GM19455 (cell line): ENCODE data around the gene CRMP1.

Experiments used
- ATAC-seq: cut with Tn5 transposase; IDR thresholded peaks from one replicate; pipeline ENCODE4 v1.9.1; 2021; ENCODE audit not compliant: unreplicated experiment

CRMP1 gene

GRCh38 chr4:5799406-5799805 is 93.5 kb downstream of the CRMP1 start:
- no peak for ATAC-seq

GRCh38 chr4:5798946-5799345 is 93.9 kb downstream of the CRMP1 start:
- no peak for ATAC-seq

GRCh38 chr4:5798462-5798861 is 94.4 kb downstream of the CRMP1 start:
- ATAC-seq: no peak

GRCh38 chr4:5797866-5798265 is 95.0 kb downstream of the CRMP1 start:
- no peak for ATAC-seq

GRCh38 chr4:5796976-5797375 is 95.9 kb downstream of the CRMP1 start:
- ATAC-seq: no peak

- ATAC-seq: no peak
Observed at GRCh38 chr4:5795580-5795979, 97.3 kb downstream of the CRMP1 start.

GRCh38 chr4:5793514-5793913 is 99.4 kb downstream of the CRMP1 start:
- no peak for ATAC-seq

- ATAC-seq: no peak
Observed at GRCh38 chr4:5791654-5792053, 101.2 kb downstream of the CRMP1 start.

- ATAC-seq: no peak
Observed at GRCh38 chr4:5790546-5790857, 102.4 kb downstream of the CRMP1 start.

GRCh38 chr4:5789141-5789540 is 103.7 kb downstream of the CRMP1 start:
- no peak for ATAC-seq

- ATAC-seq: no peak
Observed at GRCh38 chr4:5788144-5788543, 104.7 kb downstream of the CRMP1 start.

GRCh38 chr4:5787311-5787710 is 105.6 kb downstream of the CRMP1 start:
- ATAC-seq: no peak

- no peak for ATAC-seq
Observed at GRCh38 chr4:5785806-5786680, 106.8 kb downstream of the CRMP1 start.

- no peak for ATAC-seq
Observed at GRCh38 chr4:5784960-5785611, 107.8 kb downstream of the CRMP1 start.

- no peak for ATAC-seq
Observed at GRCh38 chr4:5784021-5784420, 108.9 kb downstream of the CRMP1 start.

- no peak for ATAC-seq
Observed at GRCh38 chr4:5783486-5783885, 109.4 kb downstream of the CRMP1 start.

GRCh38 chr4:5782829-5783476 is 109.9 kb downstream of the CRMP1 start:
- ATAC-seq: no peak

GRCh38 chr4:5781691-5782090 is 111.2 kb downstream of the CRMP1 start:
- ATAC-seq: no peak

- no peak for ATAC-seq
Observed at GRCh38 chr4:5780831-5781480, 111.9 kb downstream of the CRMP1 start.

- ATAC-seq: no peak
Observed at GRCh38 chr4:5776510-5776909, 116.4 kb downstream of the CRMP1 start.

GRCh38 chr4:5774416-5775036 is 118.4 kb downstream of the CRMP1 start:
- ATAC-seq: no peak
